GM10847 (cell line): ENCODE data around the gene LIMA1.

Experiments
- POLR2A ChIP-seq: IDR thresholded peaks from 2 replicates; pipeline ENCODE4 v1.6.1; 2011; ENCODE audit not compliant: insufficient read length; ENCODE audit errors: extremely low read depth

LIMA1 gene

GRCh38 chr12:50185301-50185895 is 97.9 kb downstream of the LIMA1 start:
- no peak for TF ChIP-seq POLR2A

GRCh38 chr12:50184261-50184660 is 99.1 kb downstream of the LIMA1 start:
- no peak for TF ChIP-seq POLR2A

- no peak for TF ChIP-seq POLR2A
Observed at GRCh38 chr12:50182461-50182860, 100.9 kb downstream of the LIMA1 start.

- TF ChIP-seq POLR2A = no peak
Observed at GRCh38 chr12:50181691-50182090, 101.6 kb downstream of the LIMA1 start.

GRCh38 chr12:50175716-50176026 is 107.6 kb downstream of the LIMA1 start:
- TF ChIP-seq POLR2A = no peak

- TF ChIP-seq POLR2A = no peak
Observed at GRCh38 chr12:50174971-50175715, 108.2 kb downstream of the LIMA1 start.

- TF ChIP-seq POLR2A = peak; percentile 70
Observed at GRCh38 chr12:50167049-50167828, 116.1 kb downstream of the LIMA1 start, which contains the start of gene CERS5. Gene CERS5 (minus strand): TSS chr12:50167369. CDS start chr12:50167297, 72 bp downstream.

GRCh38 chr12:50166799-50167048 is 116.6 kb downstream of the LIMA1 start:
- no peak for TF ChIP-seq POLR2A

GRCh38 chr12:50164963-50165362 is 118.4 kb downstream of the LIMA1 start:
- no peak for TF ChIP-seq POLR2A

- no peak for TF ChIP-seq POLR2A
Observed at GRCh38 chr12:50162230-50162629, 121.1 kb downstream of the LIMA1 start.

GRCh38 chr12:50160643-50161042 is 122.7 kb downstream of the LIMA1 start:
- TF ChIP-seq POLR2A = no peak

- TF ChIP-seq POLR2A = no peak
Observed at GRCh38 chr12:50157259-50157658, 126.1 kb downstream of the LIMA1 start.

GRCh38 chr12:50156641-50157040 is 126.7 kb downstream of the LIMA1 start:
- TF ChIP-seq POLR2A = no peak

GRCh38 chr12:50151047-50151687 is 132.2 kb downstream of the LIMA1 start:
- TF ChIP-seq POLR2A = no peak

- TF ChIP-seq POLR2A = no peak
Observed at GRCh38 chr12:50149311-50149710, 134.0 kb downstream of the LIMA1 start.

- no peak for TF ChIP-seq POLR2A
Observed at GRCh38 chr12:50147281-50147680, 136.0 kb downstream of the LIMA1 start.
